ENCODE results near the gene GPR156.

Gene GPR156

GRCh38 chr3:120196333-120196732 lies 88.7 kb downstream of the GPR156 start:
- H3K9me3 ChIP-seq (ENCODE audit: severe bottlenecking) = no peaks in the 10 kb centered on the region
- TF ChIP-seq CTCF (IDR thresholded peaks at IDR 0.05; ENCODE audit: poor library complexity, severe bottlenecking) = no peak
- no peak overlapping the region for H3K4me3 ChIP-seq (ENCODE audit: severe bottlenecking)
- no peaks in the 10 kb centered on the region for H3K36me3 ChIP-seq (ENCODE audit: low read depth)
- H3K4me1 ChIP-seq (ENCODE audit: insufficient read depth, poor library complexity, severe bottlenecking) = peaks cover 11% of the 10 kb centered on the region
- H3K27me3 ChIP-seq (ENCODE audit: insufficient read depth, poor library complexity, severe bottlenecking) = no peaks in the 10 kb centered on the region
- no peak overlapping the region for H3K27ac ChIP-seq (ENCODE audit: poor library complexity, severe bottlenecking)
- DNase-seq (ENCODE audit: low spot score) (no peak), ATAC-seq (ENCODE audit: low read depth) (no peak)

GRCh38 chr3:120193554-120193953 lies 91.5 kb downstream of the GPR156 start:
- Histone ChIP-seq H3K4me1 (ENCODE audit: insufficient read depth, poor library complexity, severe bottlenecking) (peaks cover 11% of the 10 kb centered on the region), H3K27ac (ENCODE audit: poor library complexity, severe bottlenecking) (no peak overlapping the region), H3K9me3 (ENCODE audit: severe bottlenecking) (no peaks in the 10 kb centered on the region), H3K27me3 (ENCODE audit: insufficient read depth, poor library complexity, severe bottlenecking) (no peaks in the 10 kb centered on the region), H3K4me3 (ENCODE audit: severe bottlenecking) (no peak overlapping the region), H3K36me3 (ENCODE audit: low read depth) (no peaks in the 10 kb centered on the region)
- ATAC-seq (ENCODE audit: low read depth) (no peak), DNase-seq (ENCODE audit: low spot score) (no peak)
- TF ChIP-seq CTCF (IDR thresholded peaks at IDR 0.05; ENCODE audit: poor library complexity, severe bottlenecking) = no peak

- DNase-seq (ENCODE audit: low spot score) (no peak), ATAC-seq (ENCODE audit: low read depth) (peak; percentile 13; the same call in 1 of the 3 replicates)
- H3K4me1 ChIP-seq (ENCODE audit: insufficient read depth, poor library complexity, severe bottlenecking) = peaks cover 11% of the 10 kb centered on the region
- H3K27ac ChIP-seq (ENCODE audit: poor library complexity, severe bottlenecking) = no peak overlapping the region
- no peak overlapping the region for H3K4me3 ChIP-seq (ENCODE audit: severe bottlenecking)
- no peaks in the 10 kb centered on the region for H3K27me3 ChIP-seq (ENCODE audit: insufficient read depth, poor library complexity, severe bottlenecking)
- no peaks in the 10 kb centered on the region for H3K36me3 ChIP-seq (ENCODE audit: low read depth)
- H3K9me3 ChIP-seq (ENCODE audit: severe bottlenecking) = no peaks in the 10 kb centered on the region
- TF ChIP-seq CTCF (IDR thresholded peaks at IDR 0.05; ENCODE audit: poor library complexity, severe bottlenecking) = no peak
Observed at GRCh38 chr3:120192579-120192978, 92.4 kb downstream of the GPR156 start.

- H3K9me3 ChIP-seq (ENCODE audit: severe bottlenecking) = no peaks in the 10 kb centered on the region
- no peak overlapping the region for H3K4me3 ChIP-seq (ENCODE audit: severe bottlenecking)
- no peaks in the 10 kb centered on the region for H3K27me3 ChIP-seq (ENCODE audit: insufficient read depth, poor library complexity, severe bottlenecking)
- ATAC-seq (ENCODE audit: low read depth) (0 out of 3 replicates have a peak, but pooled peaks have one; percentile 11), DNase-seq (ENCODE audit: low spot score) (no peak)
- no peak for TF ChIP-seq CTCF (IDR thresholded peaks at IDR 0.05; ENCODE audit: poor library complexity, severe bottlenecking)
- peaks cover 11% of the 10 kb centered on the region for H3K4me1 ChIP-seq (ENCODE audit: insufficient read depth, poor library complexity, severe bottlenecking)
- no peaks in the 10 kb centered on the region for H3K36me3 ChIP-seq (ENCODE audit: low read depth)
- H3K27ac ChIP-seq (ENCODE audit: poor library complexity, severe bottlenecking) = no peak overlapping the region
Observed at GRCh38 chr3:120192159-120192558, 92.9 kb downstream of the GPR156 start.

- Histone ChIP-seq H3K27ac (ENCODE audit: poor library complexity, severe bottlenecking) (peak overlapping the region; percentile 95), H3K4me3 (ENCODE audit: severe bottlenecking) (no peak overlapping the region), H3K9me3 (ENCODE audit: severe bottlenecking) (no peaks in the 10 kb centered on the region), H3K4me1 (ENCODE audit: insufficient read depth, poor library complexity, severe bottlenecking) (peaks cover 37% of the 10 kb centered on the region), H3K36me3 (ENCODE audit: low read depth) (no peaks in the 10 kb centered on the region), H3K27me3 (ENCODE audit: insufficient read depth, poor library complexity, severe bottlenecking) (no peaks in the 10 kb centered on the region)
- peak; percentile 74 for TF ChIP-seq CTCF (IDR thresholded peaks at IDR 0.05; ENCODE audit: poor library complexity, severe bottlenecking)
- peak; percentile 62 for ATAC-seq (ENCODE audit: low read depth)
- peak; percentile 77 for DNase-seq (ENCODE audit: low spot score)
Observed at GRCh38 chr3:120182613-120183511, 102.2 kb downstream of the GPR156 start.

All from RWPE2 (cell line).